ENCODE results near the gene ZNF827. TPM values are rescaled to one million over a fixed set of nuclear protein-coding genes. Genes with fewer than 3 reads are reported as not detected.

ZNF827 gene
- total RNA-seq, 1 experiment from 2014 or later, result 9.8 TPM

- no TSS peak for BruUV-seq (replicated peaks)
- no peak overlapping the region for H2AFZ ChIP-seq (ENCODE audit: low read length)
- no peak overlapping the region for H3K27ac ChIP-seq (ENCODE audit: low read length)
- no peaks in the 10 kb centered on the region for H3K9me3 ChIP-seq (ENCODE audit: low read length)
- CTCF ChIA-PET, result no interaction called here
- ATAC-seq (no peak), DNase-seq (no peak)
- H4K20me1 ChIP-seq (ENCODE audit: low read length), result no peaks in the 10 kb centered on the region
- no peak overlapping the region for H3K9ac ChIP-seq (ENCODE audit: low read length)
- intact Hi-C loops (cut with micrococcal nuclease), result no loop called here
- H3K79me2 ChIP-seq (ENCODE audit: low read length), result no peaks in the 10 kb centered on the region
- POLR2A ChIA-PET (ENCODE audit: unreplicated experiment), result no interaction called here
- H3K4me2 ChIP-seq (ENCODE audit: low read length), result no peak overlapping the region
- no peaks in the 10 kb centered on the region for H3K4me1 ChIP-seq (ENCODE audit: insufficient read depth, low read length)
- H3F3A ChIP-seq (ENCODE audit: low read length, unreplicated experiment), result no peaks in the 10 kb centered on the region
- TF ChIP-seq EZH2phosphoT487 (IDR thresholded peaks at IDR 0.05; ENCODE audit: borderline replicate concordance, low read length) (no peak), EZH2 (IDR thresholded peaks at IDR 0.05; ENCODE audit: low read length, unreplicated experiment) (no peak)
- TF ChIP-seq, protein P1, sequence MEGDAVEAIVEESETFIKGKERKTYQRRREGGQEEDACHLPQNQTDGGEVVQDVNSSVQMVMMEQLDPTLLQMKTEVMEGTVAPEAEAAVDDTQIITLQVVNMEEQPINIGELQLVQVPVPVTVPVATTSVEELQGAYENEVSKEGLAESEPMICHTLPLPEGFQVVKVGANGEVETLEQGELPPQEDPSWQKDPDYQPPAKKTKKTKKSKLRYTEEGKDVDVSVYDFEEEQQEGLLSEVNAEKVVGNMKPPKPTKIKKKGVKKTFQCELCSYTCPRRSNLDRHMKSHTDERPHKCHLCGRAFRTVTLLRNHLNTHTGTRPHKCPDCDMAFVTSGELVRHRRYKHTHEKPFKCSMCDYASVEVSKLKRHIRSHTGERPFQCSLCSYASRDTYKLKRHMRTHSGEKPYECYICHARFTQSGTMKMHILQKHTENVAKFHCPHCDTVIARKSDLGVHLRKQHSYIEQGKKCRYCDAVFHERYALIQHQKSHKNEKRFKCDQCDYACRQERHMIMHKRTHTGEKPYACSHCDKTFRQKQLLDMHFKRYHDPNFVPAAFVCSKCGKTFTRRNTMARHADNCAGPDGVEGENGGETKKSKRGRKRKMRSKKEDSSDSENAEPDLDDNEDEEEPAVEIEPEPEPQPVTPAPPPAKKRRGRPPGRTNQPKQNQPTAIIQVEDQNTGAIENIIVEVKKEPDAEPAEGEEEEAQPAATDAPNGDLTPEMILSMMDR (conservative IDR thresholded peaks at IDR 0.05; ENCODE audit: low read depth, low read length), result no peak
- H3K9me2 ChIP-seq (replicated peaks; ENCODE audit: low read length), result no peaks in the 10 kb centered on the region
- H3K4me3 ChIP-seq (ENCODE audit: low read length), result no peak overlapping the region
- no peaks in the 10 kb centered on the region for H3K27me3 ChIP-seq (ENCODE audit: low read length)
- H3K36me3 ChIP-seq (ENCODE audit: low read depth, low read length), result no peaks in the 10 kb centered on the region
Measured at GRCh38 chr4:145823743-145824142, 114.9 kb downstream of the ZNF827 start.

GRCh38 chr4:145822581-145822980 lies 116.0 kb downstream of the ZNF827 start:
- no peak overlapping the region for H2AFZ ChIP-seq (ENCODE audit: low read length)
- intact Hi-C loops (cut with micrococcal nuclease), result no loop called here
- no peaks in the 10 kb centered on the region for H3K4me1 ChIP-seq (ENCODE audit: insufficient read depth, low read length)
- H3K4me3 ChIP-seq (ENCODE audit: low read length), result no peak overlapping the region
- no peaks in the 10 kb centered on the region for H3K79me2 ChIP-seq (ENCODE audit: low read length)
- H3K27me3 ChIP-seq (ENCODE audit: low read length), result no peaks in the 10 kb centered on the region
- H3K9ac ChIP-seq (ENCODE audit: low read length), result no peak overlapping the region
- no peaks in the 10 kb centered on the region for H4K20me1 ChIP-seq (ENCODE audit: low read length)
- no peak overlapping the region for H3K27ac ChIP-seq (ENCODE audit: low read length)
- no peaks in the 10 kb centered on the region for H3F3A ChIP-seq (ENCODE audit: low read length, unreplicated experiment)
- BruUV-seq (replicated peaks), result no TSS peak
- ChIA-PET POLR2A (ENCODE audit: unreplicated experiment) (no interaction called here), CTCF (no interaction called here)
- H3K9me3 ChIP-seq (ENCODE audit: low read length), result no peaks in the 10 kb centered on the region
- TF ChIP-seq, protein P1 (conservative IDR thresholded peaks at IDR 0.05; ENCODE audit: low read depth, low read length), result no peak
- TF ChIP-seq EZH2phosphoT487 (IDR thresholded peaks at IDR 0.05; ENCODE audit: borderline replicate concordance, low read length) (no peak), EZH2 (IDR thresholded peaks at IDR 0.05; ENCODE audit: low read length, unreplicated experiment) (no peak)
- H3K4me2 ChIP-seq (ENCODE audit: low read length), result no peak overlapping the region
- DNase-seq (no peak), ATAC-seq (no peak)
- H3K9me2 ChIP-seq (replicated peaks; ENCODE audit: low read length), result no peaks in the 10 kb centered on the region
- no peaks in the 10 kb centered on the region for H3K36me3 ChIP-seq (ENCODE audit: low read depth, low read length)

DNA sequence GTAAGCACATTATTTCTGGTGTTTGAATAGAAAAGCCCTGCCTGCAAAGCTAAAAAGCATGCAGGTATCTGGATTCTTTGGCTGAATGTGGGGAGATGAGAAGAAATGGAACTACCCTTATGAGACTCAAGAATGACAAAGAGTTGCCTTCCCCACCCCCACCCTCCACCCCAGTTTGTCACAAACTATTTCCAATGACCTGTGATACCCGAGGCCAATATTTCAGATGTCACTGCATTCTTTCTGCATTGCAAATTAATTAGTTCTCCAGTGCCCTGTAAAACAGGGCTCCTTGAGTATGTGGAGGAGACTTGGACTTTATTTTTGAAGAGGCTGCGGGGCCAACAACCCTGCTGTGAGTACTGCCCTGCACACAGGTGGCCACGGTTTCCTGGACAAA lies 116.4 kb downstream of the ZNF827 start:
- H3K4me1 ChIP-seq (ENCODE audit: insufficient read depth, low read length), result no peaks in the 10 kb centered on the region
- DNase-seq, result no peak
- no peaks in the 10 kb centered on the region for H3K79me2 ChIP-seq (ENCODE audit: low read length)
- no peaks in the 10 kb centered on the region for H3K36me3 ChIP-seq (ENCODE audit: low read depth, low read length)
- H3K4me3 ChIP-seq (ENCODE audit: low read length), result no peak overlapping the region
- ATAC-seq, result no peak
- TF ChIP-seq EZH2phosphoT487 (IDR thresholded peaks at IDR 0.05; ENCODE audit: borderline replicate concordance, low read length) (no peak), EZH2 (IDR thresholded peaks at IDR 0.05; ENCODE audit: low read length, unreplicated experiment) (no peak)
- TF ChIP-seq, protein P1 (conservative IDR thresholded peaks at IDR 0.05; ENCODE audit: low read depth, low read length), result no peak
- no peaks in the 10 kb centered on the region for H3K9me3 ChIP-seq (ENCODE audit: low read length)
- H3K9ac ChIP-seq (ENCODE audit: low read length), result no peak overlapping the region
- H3K27me3 ChIP-seq (ENCODE audit: low read length), result no peaks in the 10 kb centered on the region
- ChIA-PET CTCF (no interaction called here), POLR2A (ENCODE audit: unreplicated experiment) (no interaction called here)
- H2AFZ ChIP-seq (ENCODE audit: low read length), result no peak overlapping the region
- no TSS peak for BruUV-seq (replicated peaks)
- no peaks in the 10 kb centered on the region for H3F3A ChIP-seq (ENCODE audit: low read length, unreplicated experiment)
- H4K20me1 ChIP-seq (ENCODE audit: low read length), result no peaks in the 10 kb centered on the region
- no peaks in the 10 kb centered on the region for H3K9me2 ChIP-seq (replicated peaks; ENCODE audit: low read length)
- H3K27ac ChIP-seq (ENCODE audit: low read length), result no peak overlapping the region
- H3K4me2 ChIP-seq (ENCODE audit: low read length), result no peak overlapping the region
- intact Hi-C loops (cut with micrococcal nuclease), result no loop called here

Data from PC-3 (cell line).